Measurements from ENCODE around the gene TMEM69.
"Not testable (repeated sequence)": the region's sequence is repeated elsewhere in the genome, so short reads cannot be mapped to it uniquely, and the experiment has no call there.

Gene TMEM69, protein sequence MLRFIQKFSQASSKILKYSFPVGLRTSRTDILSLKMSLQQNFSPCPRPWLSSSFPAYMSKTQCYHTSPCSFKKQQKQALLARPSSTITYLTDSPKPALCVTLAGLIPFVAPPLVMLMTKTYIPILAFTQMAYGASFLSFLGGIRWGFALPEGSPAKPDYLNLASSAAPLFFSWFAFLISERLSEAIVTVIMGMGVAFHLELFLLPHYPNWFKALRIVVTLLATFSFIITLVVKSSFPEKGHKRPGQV

DNA sequence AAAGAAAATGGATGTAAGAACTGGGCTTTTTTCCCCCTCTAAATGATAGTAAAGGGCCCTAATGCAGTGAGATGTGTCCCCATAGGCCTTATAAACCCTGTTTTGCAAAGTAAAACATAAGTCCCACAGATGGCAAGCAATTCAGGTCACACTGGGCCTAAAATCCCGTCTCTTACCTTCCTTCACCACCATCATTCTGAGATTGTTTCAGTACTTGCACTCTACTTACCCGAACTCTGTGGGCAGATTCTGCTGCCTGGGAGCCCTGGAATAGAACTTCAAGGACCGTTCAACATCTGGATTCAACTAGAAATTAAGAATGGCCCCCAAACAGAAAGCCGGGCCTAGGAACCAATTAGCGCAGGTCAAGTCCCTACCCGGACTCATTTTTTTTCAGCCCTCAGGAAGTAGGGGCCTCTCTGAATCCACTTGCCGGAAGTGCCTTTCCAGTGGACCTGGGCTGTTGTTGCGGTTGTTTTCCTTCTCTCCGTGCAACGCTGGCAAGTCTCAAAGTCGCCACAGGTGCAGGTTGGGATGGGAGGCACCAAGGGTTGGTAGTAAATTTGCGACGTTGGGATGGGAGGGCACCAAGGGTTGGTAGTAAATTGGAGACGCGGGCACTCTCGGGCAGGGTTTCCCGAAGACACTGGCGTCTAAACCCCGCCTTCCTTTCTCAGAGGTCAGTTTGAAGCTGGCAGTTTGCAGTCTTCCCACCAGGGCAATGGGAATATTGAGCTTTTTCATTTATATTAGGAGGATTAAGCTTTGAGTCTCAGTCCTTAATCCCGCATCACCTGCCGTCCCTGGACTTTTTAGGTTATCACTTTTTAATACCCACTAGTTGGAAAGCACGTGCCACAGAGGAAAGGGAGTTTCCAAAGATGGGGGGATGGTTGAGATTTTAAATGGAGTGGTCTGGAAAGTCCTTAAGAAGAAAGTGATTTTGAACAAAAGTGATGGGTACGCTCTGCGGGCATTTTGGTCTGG lies at the start of gene TMEM69:
TSS of gene TMEM69 (plus strand) at position 428 of the 987 bp plus-strand sequence. CDS start 2,888 bp downstream, outside the sequence.
- DNase-seq (ENCODE audit: low read depth): peak; percentile 87

DNA sequence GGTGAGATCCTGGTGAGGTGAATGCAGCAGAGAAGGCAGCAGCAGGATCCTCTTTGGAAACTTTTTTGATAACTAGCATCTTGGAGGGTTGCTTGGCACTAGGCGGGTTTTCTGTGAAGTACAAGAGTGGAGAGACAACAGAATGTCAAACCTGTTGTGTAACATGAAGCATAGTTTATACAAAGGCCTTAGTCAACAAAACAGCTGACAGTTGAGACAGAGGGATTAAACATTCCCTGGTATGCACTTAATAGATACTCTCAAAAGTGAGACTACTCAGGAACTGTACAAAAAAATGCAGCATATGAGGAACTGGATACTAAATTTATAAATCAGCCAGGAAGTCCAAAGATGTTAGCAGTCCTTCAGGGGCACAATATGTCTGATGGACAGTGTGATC lies 47.7 kb upstream of the TMEM69 start:
- no peak for DNase-seq (ENCODE audit: low read depth)

DNA sequence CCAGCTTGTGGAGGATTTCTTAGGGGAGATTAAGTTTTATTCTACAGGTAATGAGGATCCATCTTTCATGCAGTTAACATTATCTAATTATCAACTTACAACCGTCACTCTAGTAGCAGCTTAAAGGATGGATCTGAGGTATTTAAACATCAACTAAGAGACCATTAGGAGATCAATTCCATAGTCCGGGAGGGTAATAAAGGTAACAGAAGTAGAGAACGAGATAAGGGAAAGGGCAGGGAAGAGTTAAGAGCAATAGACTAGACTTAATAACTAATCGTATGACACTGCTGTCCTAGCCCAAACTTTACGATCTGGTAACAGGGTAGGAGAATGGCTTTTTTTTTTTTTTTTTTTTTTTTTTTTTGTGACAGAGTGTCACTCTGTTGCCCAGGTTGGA lies 44.7 kb upstream of the TMEM69 start:
- DNase-seq (ENCODE audit: low read depth): no peak

DNA sequence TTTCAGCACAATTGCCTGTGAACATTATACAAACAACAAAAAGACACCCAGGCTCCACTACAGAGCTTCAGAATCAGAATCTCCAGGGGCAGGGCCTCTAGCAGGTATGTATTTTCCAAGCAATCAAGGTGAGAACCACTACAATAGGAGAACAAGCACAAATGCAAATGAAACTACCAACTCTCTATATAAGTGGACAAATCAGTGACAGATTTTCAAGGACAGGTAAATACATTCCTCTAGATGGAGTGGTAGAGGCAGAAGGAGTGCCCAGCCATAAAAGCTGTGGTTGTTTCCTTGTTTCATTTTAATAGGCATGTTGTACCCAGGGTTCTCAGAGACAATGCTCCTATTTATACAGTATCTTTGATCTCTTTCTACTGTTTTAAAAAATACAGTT lies 44.0 kb upstream of the TMEM69 start:
- DNase-seq (ENCODE audit: low read depth): no peak

DNA sequence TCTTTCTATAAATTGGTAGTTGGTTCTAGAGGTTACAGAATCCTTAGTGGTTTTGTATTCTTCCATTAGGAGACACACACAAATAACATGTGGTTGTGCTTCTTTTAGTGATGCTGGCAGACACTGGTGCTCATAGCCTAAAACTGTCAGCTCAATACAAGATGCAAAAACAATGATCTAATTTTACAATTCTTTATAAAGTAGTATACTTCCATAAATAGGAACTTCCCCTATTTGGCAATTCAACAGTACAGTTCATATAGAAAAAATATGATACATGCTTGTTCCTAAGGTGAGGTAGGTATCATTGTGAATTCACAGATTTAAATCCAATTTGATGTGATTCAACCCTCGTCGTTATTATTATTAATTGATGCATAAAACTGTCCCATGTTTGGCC lies 43.3 kb upstream of the TMEM69 start:
- no peak for DNase-seq (ENCODE audit: low read depth)

DNA sequence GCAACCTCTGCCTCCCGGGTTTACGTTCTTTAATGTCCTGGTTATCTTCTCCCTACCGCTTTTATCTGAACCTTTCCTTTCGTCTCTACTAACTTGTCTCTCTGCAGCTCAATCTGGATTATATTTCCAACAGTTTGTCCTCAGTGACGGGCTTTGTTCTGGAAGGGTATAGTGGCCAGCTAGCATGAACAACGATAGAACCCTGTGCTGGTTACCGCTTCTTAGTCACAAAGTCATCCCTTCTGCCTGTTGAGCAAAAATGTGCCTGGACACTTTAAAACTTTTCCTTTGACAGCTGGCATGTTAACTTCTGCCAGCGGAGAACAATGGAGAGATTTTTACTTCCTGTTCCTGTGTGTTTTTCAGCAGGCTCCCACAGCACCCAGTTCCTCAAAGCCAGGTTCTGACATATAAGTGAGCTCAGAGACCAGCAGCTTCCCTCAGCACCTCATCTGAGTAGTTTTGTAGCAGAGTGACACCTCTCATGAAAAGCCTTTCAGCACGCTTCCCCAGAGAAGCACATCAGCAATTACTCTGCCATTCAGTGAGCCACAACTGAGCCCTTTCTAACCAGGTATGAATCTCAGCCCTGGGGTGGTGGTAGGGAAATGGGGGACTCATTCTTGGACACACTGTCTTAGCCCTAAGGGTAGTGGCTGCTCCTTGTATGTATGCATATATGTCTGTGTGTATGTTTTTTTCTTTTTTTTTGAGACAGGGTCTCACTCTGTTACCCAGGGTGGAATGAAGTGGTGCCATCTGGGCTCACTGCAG lies 40.5 kb upstream of the TMEM69 start:
- no peak for DNase-seq (ENCODE audit: low read depth)

DNA sequence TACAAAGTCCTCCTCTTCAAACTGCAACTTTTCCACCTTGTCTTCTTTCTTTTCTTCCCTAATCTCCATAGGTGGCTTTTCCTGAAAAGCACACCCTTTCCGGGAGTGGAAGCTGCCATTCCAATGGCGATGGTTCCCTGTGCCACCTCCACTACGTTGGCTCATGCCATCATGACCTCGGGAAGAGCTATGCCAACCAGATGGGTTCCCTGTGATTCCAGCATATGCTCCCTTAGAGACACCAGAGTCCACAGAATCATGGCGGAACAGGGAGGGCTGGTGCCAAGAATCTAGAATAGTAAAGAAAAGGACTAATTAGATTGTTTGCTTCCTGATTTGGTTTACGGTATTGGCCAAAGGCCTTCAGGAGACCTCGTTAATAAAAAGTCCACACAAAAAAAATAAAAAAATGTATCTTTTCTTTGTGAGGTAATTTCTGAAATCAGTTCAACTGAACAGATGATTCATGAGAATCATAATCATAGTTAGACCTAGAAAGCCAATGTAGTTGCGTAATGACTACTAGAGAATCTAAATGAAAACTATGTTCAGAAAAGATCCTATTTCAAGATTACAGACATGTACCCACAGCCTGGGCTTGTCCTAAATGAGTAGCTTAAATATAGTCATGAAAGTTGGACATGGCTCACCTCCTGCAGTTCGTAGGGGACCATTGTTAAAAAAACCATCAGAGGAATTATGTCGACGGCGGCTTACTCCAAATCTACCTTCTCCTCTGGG lies 33.3 kb upstream of the TMEM69 start:
- DNase-seq (ENCODE audit: low read depth): no peak

DNA sequence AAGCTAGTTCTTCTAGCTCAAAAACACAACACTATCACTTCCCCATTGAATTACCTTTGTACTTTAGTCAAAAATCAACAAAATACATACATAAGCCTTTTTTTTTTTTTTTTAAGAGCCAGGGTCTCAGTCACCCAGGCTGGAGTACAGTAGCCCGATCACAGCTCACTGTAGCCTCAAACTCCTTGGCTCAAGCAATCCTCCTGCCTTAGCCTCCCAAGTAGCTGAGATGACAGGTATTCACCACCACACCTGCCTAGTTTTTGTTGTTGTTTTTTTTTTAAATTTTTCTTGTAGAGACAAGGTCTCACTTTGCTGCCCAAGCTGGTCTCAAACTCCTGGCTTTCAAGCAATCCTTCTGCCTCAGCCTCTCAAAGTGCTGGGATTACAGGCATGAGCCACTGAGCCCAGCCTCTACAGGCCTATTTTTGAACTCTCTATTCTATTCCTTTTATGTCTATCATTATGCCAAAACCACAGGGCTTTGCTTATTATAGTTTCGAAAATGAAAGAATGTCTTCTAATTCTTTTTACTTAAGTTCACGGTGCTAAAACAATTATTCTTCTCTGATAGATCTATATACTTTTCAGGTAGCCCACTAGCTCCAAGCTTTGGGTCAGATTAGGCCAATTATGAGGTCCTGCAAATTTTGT lies 31.3 kb upstream of the TMEM69 start:
- DNase-seq (ENCODE audit: low read depth): no peak

DNA sequence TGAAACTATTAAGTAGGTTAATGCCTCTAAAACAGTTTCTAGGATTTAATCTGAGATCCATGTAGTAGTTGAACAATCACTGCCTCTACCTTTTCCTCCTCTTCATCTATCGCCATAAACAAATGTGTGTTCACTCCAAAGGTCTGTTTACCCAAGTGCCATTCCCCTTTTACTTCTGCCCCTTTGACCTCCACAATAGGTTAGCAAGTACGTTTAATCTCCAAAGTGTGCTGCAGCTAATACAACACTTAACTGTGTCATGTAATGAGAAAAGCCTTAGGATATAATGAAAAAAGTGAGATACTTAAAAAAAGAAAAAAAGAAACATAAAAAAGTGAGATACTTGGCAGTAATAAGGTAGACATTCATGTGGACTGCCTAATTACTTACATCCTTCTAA lies 29.8 kb upstream of the TMEM69 start:
- no peak for DNase-seq (ENCODE audit: low read depth)

DNA sequence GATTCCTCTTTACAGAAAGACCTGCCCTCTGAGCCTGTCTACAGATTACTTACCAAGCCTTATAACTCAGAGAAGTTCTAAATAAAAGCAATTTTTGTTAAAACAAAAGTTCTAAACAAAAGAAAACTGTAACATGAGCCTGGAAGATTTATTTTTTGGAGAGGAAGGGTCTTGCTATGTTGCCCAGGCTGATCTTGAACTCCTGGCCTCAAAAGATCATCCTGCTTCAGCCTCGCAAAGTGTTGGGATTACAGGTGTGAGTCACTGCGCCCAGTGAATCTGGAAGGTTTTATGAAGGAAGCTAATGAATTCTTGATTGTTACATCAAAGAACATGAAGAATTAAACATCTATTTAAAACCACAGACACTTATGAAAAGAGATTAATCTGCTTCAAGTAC lies 28.8 kb upstream of the TMEM69 start:
- no peak for DNase-seq (ENCODE audit: low read depth)

DNA sequence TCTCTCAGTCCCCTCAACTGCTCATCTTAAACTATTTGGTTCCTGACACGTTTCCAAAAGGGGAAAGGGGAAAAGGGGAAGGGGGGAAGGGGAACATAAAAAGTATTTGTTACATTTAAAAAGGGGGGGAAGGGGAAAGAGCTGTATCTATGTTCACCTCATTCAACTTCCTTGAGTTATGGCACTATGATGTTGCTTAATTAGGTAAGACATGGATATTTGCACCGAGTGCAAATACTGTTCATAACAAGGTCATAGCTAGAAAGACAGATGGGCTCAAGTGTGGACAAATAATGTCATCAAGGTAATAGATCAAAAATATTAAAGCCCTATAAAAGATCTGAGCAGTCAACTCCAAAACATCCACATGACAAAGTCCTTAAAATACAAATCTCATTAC lies 27.6 kb upstream of the TMEM69 start:
- DNase-seq (ENCODE audit: low read depth): no peak

DNA sequence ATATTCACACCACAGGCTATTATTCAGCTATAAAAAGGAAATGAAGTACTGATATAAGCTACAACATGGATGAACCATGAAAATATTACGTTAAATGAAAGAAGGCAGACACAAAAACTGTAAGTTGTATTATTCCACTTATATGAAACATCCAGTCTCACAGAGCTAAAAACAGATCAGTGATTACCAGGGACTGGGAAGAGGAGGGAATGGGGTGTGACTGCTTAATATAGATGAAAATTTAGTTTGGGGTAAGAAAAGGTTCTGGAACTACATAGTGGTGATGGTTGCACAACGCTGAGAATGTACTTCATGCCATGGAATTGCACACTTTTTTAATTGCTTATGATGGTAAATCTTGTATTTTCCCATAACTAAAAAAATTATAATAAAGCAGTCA lies 21.1 kb upstream of the TMEM69 start:
- no peak for DNase-seq (ENCODE audit: low read depth)

DNA sequence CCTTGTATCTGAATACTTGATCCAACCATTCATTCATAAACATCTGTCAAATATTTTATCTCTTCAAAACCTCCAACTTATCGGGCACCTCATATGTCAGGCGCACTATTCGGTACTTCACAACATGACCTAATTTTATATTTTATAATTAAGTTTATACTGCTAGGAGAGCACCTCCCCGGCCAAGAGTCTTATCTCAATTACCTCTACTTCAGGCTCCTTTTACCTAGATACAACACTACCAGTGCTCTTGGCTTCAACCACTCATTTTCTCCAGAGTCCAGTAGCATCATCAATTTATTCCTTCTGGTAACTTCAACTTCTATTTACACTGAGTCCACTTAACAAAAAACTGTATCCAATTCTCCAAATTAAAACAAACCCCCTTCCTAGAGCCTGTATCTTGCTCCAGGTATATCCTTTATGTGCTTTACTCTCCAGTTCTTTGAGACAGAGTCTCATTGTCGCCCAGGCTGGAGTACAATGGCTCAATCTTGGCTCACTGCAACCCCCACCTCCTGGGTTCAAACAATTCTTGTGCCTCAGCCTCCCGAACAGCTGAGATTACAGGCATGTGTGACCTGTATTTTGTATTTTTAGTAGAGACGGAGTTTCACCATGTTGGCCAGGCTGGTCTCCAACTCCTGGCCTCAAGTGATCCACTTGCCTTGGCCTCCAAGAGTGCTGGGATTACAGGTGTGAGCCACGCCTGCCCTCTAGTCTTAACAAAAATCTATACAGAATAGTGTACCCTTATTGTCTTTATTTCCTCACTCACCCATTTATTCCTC lies 20.5 kb upstream of the TMEM69 start:
- DNase-seq (ENCODE audit: low read depth): no peak

DNA sequence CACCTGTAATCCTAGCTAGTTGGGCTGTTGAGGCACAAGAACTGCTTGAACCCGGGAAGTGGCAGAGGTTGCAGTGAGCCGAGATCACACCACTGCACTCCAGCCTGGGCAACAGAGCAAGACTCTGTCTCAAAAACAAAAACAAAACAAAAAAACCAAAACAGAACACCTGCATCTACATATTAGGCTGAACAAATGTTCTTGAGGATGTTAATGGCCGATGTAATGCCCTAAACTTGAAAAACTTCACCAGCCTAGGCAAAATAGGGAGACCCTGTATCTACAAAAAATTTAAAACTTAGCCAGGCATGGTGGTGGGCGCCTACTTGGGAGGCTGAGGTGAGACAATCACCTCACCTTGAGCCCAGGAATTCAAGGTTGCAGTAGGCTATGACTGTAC lies 19.5 kb upstream of the TMEM69 start:
- DNase-seq (ENCODE audit: low read depth): no peak

DNA sequence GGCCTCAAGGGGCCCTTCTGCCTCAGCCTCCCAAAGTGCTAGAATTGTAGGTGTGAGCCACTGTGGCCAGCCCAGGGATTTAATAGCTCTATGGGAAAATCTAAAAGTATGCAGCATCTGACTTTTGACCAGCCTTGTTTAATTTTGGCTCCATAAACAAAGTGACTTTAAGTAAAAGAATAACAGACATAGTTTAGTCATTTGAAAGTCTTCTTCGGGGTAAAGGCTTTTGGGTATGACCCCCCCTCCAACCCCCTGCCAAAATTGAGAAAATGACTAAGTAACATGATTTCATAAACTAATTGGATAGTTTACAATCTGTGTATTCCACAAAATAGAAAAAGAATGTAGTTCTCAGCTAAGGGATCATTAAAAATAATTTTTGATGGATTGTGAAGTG lies 18.6 kb upstream of the TMEM69 start:
- no peak for DNase-seq (ENCODE audit: low read depth)

DNA sequence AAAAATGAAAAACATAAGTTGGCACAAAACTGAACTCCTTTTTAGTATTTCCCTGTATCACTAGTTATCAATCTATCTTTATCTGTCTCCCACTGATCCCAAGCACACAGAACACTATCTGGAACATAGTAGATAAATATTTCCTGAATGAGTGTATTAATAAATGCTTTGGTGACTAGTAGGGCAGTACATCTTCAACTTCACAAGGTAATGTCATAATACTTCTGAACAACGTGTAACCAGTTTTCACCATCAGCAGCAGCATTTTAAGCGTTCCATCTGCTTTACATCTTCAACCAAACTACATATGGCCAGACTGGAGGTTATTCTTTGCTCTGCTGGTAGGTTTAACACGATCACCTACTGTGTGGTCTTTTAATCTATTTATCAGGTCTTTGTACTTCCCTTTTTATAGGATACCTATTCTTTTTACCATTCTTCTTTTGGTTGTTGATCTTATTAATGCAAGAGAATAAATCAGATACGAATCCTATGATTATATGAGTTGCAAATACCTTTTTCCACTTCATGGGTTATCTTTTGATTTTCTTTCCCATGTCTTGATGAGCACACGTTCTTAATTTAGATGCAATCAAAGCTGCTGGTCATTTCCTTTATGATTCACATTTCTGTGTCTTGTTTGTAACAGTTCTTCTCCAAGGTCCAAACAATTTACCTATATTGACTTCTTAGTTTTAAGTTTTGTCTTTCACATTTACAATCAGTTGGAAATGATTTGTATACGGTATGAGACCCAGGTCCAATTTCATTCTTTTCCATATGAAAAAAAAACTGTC lies 17.9 kb upstream of the TMEM69 start:
- no peak for DNase-seq (ENCODE audit: low read depth)

DNA sequence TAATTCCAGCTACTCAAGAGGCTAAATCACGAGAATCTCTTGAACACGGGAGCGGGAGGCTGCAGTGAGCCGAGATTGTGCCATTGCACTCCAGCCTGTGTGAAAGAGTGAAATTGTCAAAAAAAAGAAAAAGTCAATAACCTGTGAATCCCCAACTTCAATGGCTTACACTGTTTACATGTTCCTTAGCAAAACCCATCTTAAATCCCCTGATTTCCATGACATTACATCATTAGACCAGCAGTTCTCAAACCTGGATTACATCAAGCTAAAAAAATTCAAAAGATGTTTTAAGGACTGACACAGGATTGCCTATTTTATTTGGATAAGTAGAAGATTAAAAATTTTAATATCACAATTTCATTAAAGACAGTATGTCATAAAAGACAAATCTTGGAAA lies 14.0 kb upstream of the TMEM69 start:
- DNase-seq (ENCODE audit: low read depth): no peak

DNA sequence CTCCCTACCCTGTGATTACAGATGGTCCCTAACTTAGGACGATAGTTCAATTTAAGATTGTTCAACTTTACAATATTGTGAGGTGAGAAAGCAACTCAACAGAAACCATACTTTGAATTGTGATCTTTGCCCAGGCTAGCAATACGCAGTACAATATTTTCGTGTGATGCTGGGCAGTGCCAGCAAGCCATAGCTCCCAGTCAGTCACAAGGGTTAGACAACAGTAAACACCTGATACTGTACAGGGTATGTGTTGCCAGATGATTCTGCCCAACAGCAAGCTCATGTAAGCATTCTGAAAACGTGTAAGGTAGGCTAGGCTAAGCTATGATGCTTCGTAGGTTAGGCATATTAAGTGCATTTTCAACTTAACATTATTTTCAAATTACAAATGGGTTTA lies 13.5 kb upstream of the TMEM69 start:
- DNase-seq (ENCODE audit: low read depth): no peak

DNA sequence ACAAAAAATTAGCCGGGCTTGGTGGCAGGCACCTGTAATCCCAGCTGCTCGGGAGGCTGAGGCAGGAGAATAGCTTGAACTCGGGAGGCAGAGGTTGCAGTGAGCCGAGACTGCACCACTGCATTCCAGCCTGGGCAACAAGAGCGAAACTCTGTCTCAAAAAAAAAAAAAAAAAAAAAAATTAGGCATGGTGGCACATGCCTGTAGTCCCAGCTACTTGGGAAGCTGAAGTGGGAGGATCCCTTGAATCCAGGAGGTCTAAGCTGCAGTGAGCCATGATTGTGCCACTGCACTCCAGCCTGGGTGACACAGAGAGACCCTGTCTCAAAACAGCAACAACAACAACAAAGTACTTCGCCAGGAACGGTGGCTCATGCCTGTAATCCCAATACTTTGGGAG lies 11.4 kb upstream of the TMEM69 start:
- DNase-seq (ENCODE audit: low read depth): not testable (repeated sequence)

DNA sequence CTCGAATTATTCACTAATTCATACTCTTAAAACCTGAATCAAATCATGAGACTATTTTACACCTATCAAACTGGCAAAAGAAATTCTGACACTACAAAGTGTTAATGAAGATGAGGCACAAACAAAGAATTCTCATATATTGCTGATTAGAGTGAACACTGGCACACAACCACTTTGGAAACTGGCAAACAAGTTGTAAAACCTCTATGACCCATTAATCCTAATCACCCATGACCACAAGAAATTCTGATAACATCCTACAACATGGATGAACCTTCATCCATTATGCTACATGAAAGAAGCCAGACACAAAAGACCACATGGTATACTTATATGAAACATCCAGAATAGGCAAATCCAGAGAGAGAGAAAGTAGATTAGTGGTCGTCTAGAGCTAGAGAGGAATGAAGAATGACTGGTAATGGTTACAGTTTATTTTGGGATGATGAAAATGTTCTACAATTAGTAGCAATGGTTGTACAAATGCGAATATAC lies 10.2 kb upstream of the TMEM69 start:
- DNase-seq (ENCODE audit: low read depth): no peak

All from GM04504 (cell line).